OCI-LY7 (cell line): Measurements from ENCODE around the gene PPP3CA. TPM values are rescaled to one million over a fixed set of nuclear protein-coding genes. Genes with fewer than 3 reads are reported as not detected.
A peak's percentile ranks its signal among the peaks of the same experiment; 100 is the strongest.

ENCODE experiments used
- BruUV-seq: library from RNA; stranded (reverse); fragments of 400-500 nt; replicated peaks from 2 replicates; lab custom pipeline; 2021; lab: Mats Ljungman, UMichigan
- CTCF ChIA-PET: fragments of 300-600 bp; sonication (Branson Sonifier 250); formaldehyde crosslinking; loops from one replicate; lab custom pipeline; 2022; ENCODE audit warnings: antibody characterized with exemption; ENCODE audit not compliant: unreplicated experiment; lab: Charles Lee
- POLR2A ChIA-PET: fragments of 300-600 bp; sonication (Branson Sonifier 250); formaldehyde crosslinking; loops from one replicate; lab custom pipeline; 2022; ENCODE audit warnings: antibody characterized with exemption; lab: Charles Lee
- DNase-seq: peaks from one replicate; pipeline ENCODE4 v3.0.0-alpha.2; 2015; ENCODE audit warnings: low spot score
- H2AFZ ChIP-seq: fragments of 200-600 bp; sonication (generic), shearing (Covaris generic); 2 replicates; pipeline ENCODE4 v1.6.1; 2014; ENCODE audit warnings: mild to moderate bottlenecking, antibody characterized with exemption, low read length, moderate library complexity
- H3K27ac ChIP-seq: fragments of 200-600 bp; sonication (generic); 2 replicates; pipeline ENCODE4 v1.5.1; 2014; ENCODE audit warnings: mixed run types, low read depth, mild to moderate bottlenecking, moderate library complexity, low read length, inconsistent platforms; ENCODE audit not compliant: poor library complexity, severe bottlenecking
- H3K36me3 ChIP-seq: fragments of 200-600 bp; sonication (generic); 2 replicates; pipeline ENCODE4 v1.6.1; 2014; ENCODE audit warnings: mild to moderate bottlenecking, antibody characterized with exemption, low read length, moderate library complexity, mixed read lengths; ENCODE audit not compliant: insufficient read depth
- H3K4me1 ChIP-seq: fragments of 200-600 bp; sonication (generic); 2 replicates; pipeline ENCODE4 v1.5.1; 2014; ENCODE audit warnings: mild to moderate bottlenecking, low read length; ENCODE audit not compliant: insufficient read depth, poor library complexity, severe bottlenecking
- H3K4me2 ChIP-seq: fragments of 200-600 bp; sonication (generic); 2 replicates; pipeline ENCODE4 v1.6.1; 2014; ENCODE audit warnings: mild to moderate bottlenecking, low read length
- H3K4me3 ChIP-seq: fragments of 200-600 bp; sonication (generic); 2 replicates; pipeline ENCODE4 v1.5.1; 2014; ENCODE audit warnings: mild to moderate bottlenecking, low read depth, low read length; ENCODE audit not compliant: poor library complexity, severe bottlenecking
- H3K79me2 ChIP-seq: fragments of 200-600 bp; sonication (generic); 2 replicates; pipeline ENCODE4 v1.6.1; 2016; ENCODE audit warnings: low read depth, mild to moderate bottlenecking, low read length, moderate library complexity, mixed read lengths; ENCODE audit not compliant: insufficient read depth
- H3K9me2 ChIP-seq: fragments of 200-600 bp; sonication (generic); 2 replicates; pipeline ENCODE4 v1.6.1; 2016; ENCODE audit warnings: mild to moderate bottlenecking, low read length, mixed read lengths; ENCODE audit not compliant: insufficient read depth
- H3K9me3 ChIP-seq: fragments of 200-600 bp; sonication (generic); 2 replicates; pipeline ENCODE4 v1.6.1; 2014; ENCODE audit warnings: mild to moderate bottlenecking, mixed run types, low read length, mixed read lengths
- H4K20me1 ChIP-seq: fragments of 200-600 bp; sonication (generic); 2 replicates; pipeline ENCODE4 v1.6.1; 2014; ENCODE audit warnings: mild to moderate bottlenecking, antibody characterized with exemption, low read length, moderate library complexity, mixed read lengths; ENCODE audit not compliant: insufficient read depth
- CTCF ChIP-seq: fragments of 200-600 bp; sonication (generic); conservative IDR thresholded peaks from 2 replicates; pipeline ENCODE4 v1.5.1; 2014; ENCODE audit warnings: mild to moderate bottlenecking, antibody characterized with exemption, low read length, moderate library complexity, mixed read lengths
- EZH2phosphoT487 ChIP-seq: fragments of 200-600 bp; sonication (generic); IDR thresholded peaks from 2 replicates; pipeline ENCODE4 v1.6.1; 2018; ENCODE audit warnings: low read depth, borderline replicate concordance, mild to moderate bottlenecking, mixed run types, antibody characterized with exemption, low read length, moderate library complexity, mixed read lengths
- intact Hi-C: fragments of 100-400 bp; cut with micrococcal nuclease; formaldehyde crosslinking; loops from one replicate; pipeline ENCODE4 v1.10.0; 2022; ENCODE audit not compliant: unreplicated experiment
- total RNA-seq, 2 experiments: library from RNA; depleted of rRNA in 1 of 2; stranded (reverse); fragments of >200 nt in 1 of 2; shearing (Covaris generic) in 1 of 2; gene quantifications; 2 replicates each; pipeline ENCODE4 v1.2.3, GENCODE V29; 2014 to 2022

PPP3CA gene
- total RNA-seq, 2 experiments from 2014 or later: 9.2 to 13.6 TPM

GRCh38 chr4:101089168-101089567, 258.2 kb downstream of the PPP3CA start:
- H4K20me1 ChIP-seq: no peaks in the 10 kb centered on the region
- H2AFZ ChIP-seq: no peak overlapping the region
- H3K4me2 ChIP-seq: no peak overlapping the region
- H3K36me3 ChIP-seq: no peaks in the 10 kb centered on the region
- no peak overlapping the region for H3K27ac ChIP-seq
- H3K9me3 ChIP-seq: no peaks in the 10 kb centered on the region
- H3K9me2 ChIP-seq: no peaks in the 10 kb centered on the region
- H3K4me3 ChIP-seq: no peak overlapping the region
- no peaks in the 10 kb centered on the region for H3K79me2 ChIP-seq
- peaks cover 29% of the 10 kb centered on the region for H3K4me1 ChIP-seq
- intact Hi-C loops: no loop called here
- BruUV-seq: no TSS peak
- TF ChIP-seq CTCF (no peak), EZH2phosphoT487 (no peak)
- no peak for DNase-seq
- CTCF ChIA-PET: no interaction called here
- POLR2A ChIA-PET: interaction anchor here (0.6 to 1.7 kb wide), 4 partner anchors 14 to 47 kb away, joined by 3 to 6 read pairs (median 4); no protein-coding TSS in a partner anchor

- peak; percentile 39 for DNase-seq
- no peak overlapping the region for H3K4me3 ChIP-seq
- H3K9me3 ChIP-seq: no peaks in the 10 kb centered on the region
- H3K4me1 ChIP-seq: peaks cover 45% of the 10 kb centered on the region
- ChIA-PET POLR2A (interaction anchor here (0.8 kb wide), 1 partner anchor 17 kb away, joined by 4 read pairs; no protein-coding TSS in a partner anchor), CTCF (no interaction called here)
- H3K9me2 ChIP-seq: no peaks in the 10 kb centered on the region
- H4K20me1 ChIP-seq: no peaks in the 10 kb centered on the region
- TF ChIP-seq CTCF (peak; percentile 38), EZH2phosphoT487 (no peak)
- no peaks in the 10 kb centered on the region for H3K36me3 ChIP-seq
- no peak overlapping the region for H3K4me2 ChIP-seq
- BruUV-seq: no TSS peak
- H3K27ac ChIP-seq: no peak overlapping the region
- intact Hi-C loops: no loop called here
- no peaks in the 10 kb centered on the region for H3K79me2 ChIP-seq
- no peak overlapping the region for H2AFZ ChIP-seq
These were observed 260.3 kb downstream of the PPP3CA start for GRCh38 chr4:101086801-101087586.

GRCh38 chr4:101083131-101083530, 264.2 kb downstream of the PPP3CA start:
- no peak for TF ChIP-seq EZH2phosphoT487
- no peak for TF ChIP-seq CTCF
- Histone ChIP-seq H3K4me3 (no peak overlapping the region), H2AFZ (no peak overlapping the region), H3K9me3 (no peaks in the 10 kb centered on the region), H3K27ac (no peak overlapping the region), H3K36me3 (no peaks in the 10 kb centered on the region), H3K79me2 (no peaks in the 10 kb centered on the region), H3K4me2 (no peak overlapping the region), H4K20me1 (no peaks in the 10 kb centered on the region), H3K9me2 (no peaks in the 10 kb centered on the region), H3K4me1 (peaks cover 52% of the 10 kb centered on the region)
- intact Hi-C loops: no loop called here
- no peak for DNase-seq
- ChIA-PET CTCF (no interaction called here), POLR2A (interaction anchor here (0.6 to 1.7 kb wide), 3 partner anchors 32 to 103 kb away, joined by 3 to 4 read pairs (median 4); no protein-coding TSS in a partner anchor)
- no TSS peak for BruUV-seq
